Psoas muscle (tissue), 8 donors: ENCODE results near the gene MTCL1. TPM values are rescaled to one million over a fixed set of nuclear protein-coding genes. Genes with fewer than 3 reads are reported as not detected.

Source experiments
- ATAC-seq, 4 donors: fragments of 200-7000 bp; cut with Tn5 transposase; one replicate each; pipeline ENCODE4 v1.9.1; 2020; ENCODE audit warnings: moderate library complexity in 3 of 4, mild to moderate bottlenecking in 2 of 4
- DNase-seq, 2 donors: peaks; one replicate each; pipeline ENCODE4 v3.0.0-alpha.2; 2020
- H3K27ac ChIP-seq: fragments of 200-600 bp; one replicate; pipeline ENCODE4 v1.8.0; 2022
- H3K27me3 ChIP-seq, 3 donors: fragments of 200-600 bp in 1 of 3; one replicate each; pipeline versions ENCODE4 v1.6.1 to v1.8.0; 2013 to 2022; ENCODE audit warnings: low read length in 2 of 3, mild to moderate bottlenecking in 2 of 3, moderate library complexity in 1 of 3; ENCODE audit not compliant: insufficient read depth in 3 of 3
- H3K36me3 ChIP-seq, 2 donors: fragments of 200-600 bp in 1 of 2; one replicate each; pipeline versions ENCODE4 v1.6.1 to v1.8.0; 2013 to 2022; ENCODE audit warnings: low read depth in 1 of 2, mild to moderate bottlenecking in 1 of 2, moderate library complexity in 1 of 2; ENCODE audit not compliant: insufficient read depth in 1 of 2
- H3K4me1 ChIP-seq: fragments of 200-600 bp; one replicate; pipeline ENCODE4 v1.8.0; 2022
- H3K4me3 ChIP-seq: fragments of 200-600 bp; one replicate; pipeline ENCODE4 v1.8.0; 2022; ENCODE audit warnings: mild to moderate bottlenecking
- H3K9me3 ChIP-seq: fragments of 200-600 bp; one replicate; pipeline ENCODE4 v1.8.0; 2022
- WGBS, 3 donors: extraction: QIAGEN DNeasy Blood & Tissue Kit; methylation state at CpG; one replicate each; pipeline versions ENCODE4 v1.1.6 to v1.1.7; 2013; 5-methylcytosine and 5-hydroxymethylcytosine counted together
- intact Hi-C, 2 donors: fragments of 100-400 bp; cut with DNase I; formaldehyde crosslinking; loops; one replicate each; pipeline versions ENCODE4 v1.11.0 to v1.14.2; 2022
- polyA plus RNA-seq, 3 donors: library from polyadenylated mRNA; stranded (reverse); fragments of 200-250 nt; gene quantifications; one replicate each; pipeline ENCODE4 v1.2.3, GENCODE V29; 2013
- total RNA-seq, 4 donors: library from RNA; stranded (reverse); fragmentation: NEBNext Ultra II Directional in 2 of 4; extraction: Animal tissue kit (Norgen Biotek cat#: 25700) in 2 of 4; gene quantifications; one replicate each; pipeline versions ENCODE4 v1.2.1 to v1.2.4, GENCODE V29; 2021 to 2023
- TF ChIP-seq, protein P1 (sequence below): fragments of 200-600 bp; IDR thresholded peaks from one replicate; pipeline ENCODE4 v1.8.0; 2022; ENCODE audit warnings: antibody characterized with exemption
- donor health status: healthy with polysubstance abuse.
- donor health status: DM: no; HTN: no; CAD: no; lungs with moderate emphysema.
- donor health status: Bipolar disorder and iron deficiency.
- donor health status: healthy.
- donor health status: DM: yes; HTN: yes; CAD: no.
- donor health status: DM: no; HTN: no; CAD: no.
- donor health status: DM: no; HTN: no; CAD: no.
- donor health status: DM: yes; HTN: yes; CAD: no.

Gene MTCL1
- total and polyA plus RNA-seq, 7 donors: 1.3 to 5.3 (median 3.0) TPM

DNA sequence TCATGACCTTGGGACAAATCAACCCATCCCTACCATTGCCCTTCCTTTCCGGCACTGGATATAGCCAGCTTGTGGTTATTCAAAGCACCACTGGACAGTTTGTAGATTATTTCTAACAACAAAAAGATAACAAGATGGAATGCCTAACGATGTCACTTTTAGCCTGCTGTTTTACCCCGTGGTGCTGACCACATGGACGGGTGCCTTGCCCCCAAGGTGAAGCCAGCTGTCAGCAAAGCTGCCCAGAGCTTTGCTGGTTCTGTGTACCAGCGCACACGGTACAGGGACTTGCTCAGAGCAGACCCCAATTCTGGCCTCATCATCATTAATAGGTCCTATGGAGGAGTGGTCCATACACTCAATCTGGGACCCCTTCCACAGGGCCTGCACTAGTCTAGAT lies 118.2 kb downstream of the MTCL1 start:
- peaks cover 0 to 4% of the 10 kb centered on the region in 2 donors for H3K36me3 ChIP-seq
- no peaks in the 10 kb centered on the region for H3K4me1 ChIP-seq
- DNase-seq (no peak), ATAC-seq (no peak)
- TF ChIP-seq, protein P1, sequence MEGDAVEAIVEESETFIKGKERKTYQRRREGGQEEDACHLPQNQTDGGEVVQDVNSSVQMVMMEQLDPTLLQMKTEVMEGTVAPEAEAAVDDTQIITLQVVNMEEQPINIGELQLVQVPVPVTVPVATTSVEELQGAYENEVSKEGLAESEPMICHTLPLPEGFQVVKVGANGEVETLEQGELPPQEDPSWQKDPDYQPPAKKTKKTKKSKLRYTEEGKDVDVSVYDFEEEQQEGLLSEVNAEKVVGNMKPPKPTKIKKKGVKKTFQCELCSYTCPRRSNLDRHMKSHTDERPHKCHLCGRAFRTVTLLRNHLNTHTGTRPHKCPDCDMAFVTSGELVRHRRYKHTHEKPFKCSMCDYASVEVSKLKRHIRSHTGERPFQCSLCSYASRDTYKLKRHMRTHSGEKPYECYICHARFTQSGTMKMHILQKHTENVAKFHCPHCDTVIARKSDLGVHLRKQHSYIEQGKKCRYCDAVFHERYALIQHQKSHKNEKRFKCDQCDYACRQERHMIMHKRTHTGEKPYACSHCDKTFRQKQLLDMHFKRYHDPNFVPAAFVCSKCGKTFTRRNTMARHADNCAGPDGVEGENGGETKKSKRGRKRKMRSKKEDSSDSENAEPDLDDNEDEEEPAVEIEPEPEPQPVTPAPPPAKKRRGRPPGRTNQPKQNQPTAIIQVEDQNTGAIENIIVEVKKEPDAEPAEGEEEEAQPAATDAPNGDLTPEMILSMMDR: no peak
- H3K27ac ChIP-seq: no peak overlapping the region
- WGBS, 3 donors: 76 to 87% (median 85%) methylated on average over 6 of the region's 6 CpGs
- no peaks in the 10 kb centered on the region for H3K27me3 ChIP-seq
- no peaks in the 10 kb centered on the region for H3K9me3 ChIP-seq
- no peak overlapping the region for H3K4me3 ChIP-seq
- intact Hi-C loops: no loop called here

DNA sequence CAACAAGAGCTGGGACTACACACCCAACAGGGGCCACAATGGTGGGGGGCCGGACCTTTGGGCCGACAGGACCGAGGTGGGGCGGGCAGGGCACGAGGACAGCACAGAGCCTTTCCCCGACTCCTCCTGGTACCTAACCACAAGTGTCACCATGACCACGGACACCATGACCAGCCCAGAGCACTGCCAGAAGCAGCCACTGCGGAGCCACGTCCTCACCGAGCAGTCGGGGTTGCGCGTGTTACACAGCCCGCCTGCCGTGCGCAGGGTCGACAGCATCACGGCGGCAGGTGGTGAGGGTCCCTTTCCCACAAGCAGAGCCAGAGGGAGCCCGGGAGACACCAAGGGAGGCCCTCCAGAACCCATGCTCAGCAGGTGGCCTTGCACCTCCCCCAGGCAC lies 119.5 kb downstream of the MTCL1 start:
- Histone ChIP-seq H3K9me3 (no peaks in the 10 kb centered on the region), H3K27me3 (no peaks in the 10 kb centered on the region), H3K36me3 (peaks cover 0 to 4% of the 10 kb centered on the region in 2 donors), H3K4me1 (no peaks in the 10 kb centered on the region), H3K27ac (no peak overlapping the region), H3K4me3 (no peak overlapping the region)
- intact Hi-C loops: no loop called here
- ATAC-seq: no peak
- DNase-seq: no peak
- TF ChIP-seq, protein P1: no peak
- WGBS, 3 donors: 97 to 98% (median 97%) methylated on average over 19 to 20 of the region's 20 CpGs

DNA sequence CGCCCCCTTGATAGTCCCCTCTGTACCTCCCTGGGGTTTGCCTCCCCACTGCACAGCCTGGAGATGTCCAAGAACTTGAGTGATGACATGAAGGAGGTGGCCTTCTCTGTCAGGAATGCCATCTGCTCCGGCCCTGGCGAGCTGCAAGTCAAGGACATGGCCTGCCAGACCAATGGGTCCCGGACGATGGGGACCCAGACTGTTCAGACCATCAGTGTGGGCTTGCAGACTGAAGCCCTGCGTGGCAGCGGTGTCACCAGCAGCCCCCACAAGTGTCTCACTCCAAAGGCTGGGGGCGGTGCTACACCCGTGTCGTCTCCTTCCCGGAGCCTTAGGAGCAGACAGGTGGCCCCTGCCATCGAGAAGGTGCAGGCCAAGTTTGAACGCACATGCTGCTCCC lies 119.9 kb downstream of the MTCL1 start:
- H3K27ac ChIP-seq: no peak overlapping the region
- peaks cover 0 to 4% of the 10 kb centered on the region in 2 donors for H3K36me3 ChIP-seq
- H3K9me3 ChIP-seq: no peaks in the 10 kb centered on the region
- intact Hi-C loops: no loop called here
- TF ChIP-seq, protein P1: no peak
- H3K4me1 ChIP-seq: no peaks in the 10 kb centered on the region
- H3K27me3 ChIP-seq: no peaks in the 10 kb centered on the region
- DNase-seq: no peak
- no peak overlapping the region for H3K4me3 ChIP-seq
- WGBS, 3 donors: 97 to 99% (median 98%) methylated on average over 13 of the region's 13 CpGs
- ATAC-seq: no peak

DNA sequence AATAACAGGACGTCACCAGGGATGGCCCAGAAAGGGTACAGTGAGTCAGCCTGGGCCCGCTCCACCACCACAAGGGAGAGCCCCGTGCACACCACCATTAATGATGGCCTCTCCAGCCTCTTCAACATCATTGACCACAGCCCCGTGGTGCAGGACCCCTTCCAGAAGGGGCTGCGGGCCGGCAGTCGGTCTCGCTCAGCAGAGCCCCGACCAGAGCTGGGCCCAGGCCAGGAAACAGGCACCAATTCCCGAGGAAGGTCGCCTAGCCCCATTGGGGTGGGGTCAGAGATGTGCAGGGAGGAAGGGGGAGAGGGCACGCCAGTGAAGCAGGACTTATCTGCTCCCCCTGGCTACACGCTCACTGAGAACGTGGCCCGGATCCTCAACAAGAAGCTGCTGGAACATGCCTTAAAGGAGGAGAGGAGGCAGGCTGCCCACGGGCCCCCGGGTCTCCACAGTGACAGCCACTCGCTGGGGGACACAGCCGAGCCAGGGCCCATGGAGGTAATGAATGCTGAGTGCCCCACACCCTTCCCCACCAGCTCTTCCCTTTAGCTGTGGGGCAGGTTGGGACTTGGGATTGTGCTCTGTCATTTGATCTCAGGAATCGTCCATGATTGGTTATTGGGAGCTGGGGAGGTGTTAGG lies 120.5 kb downstream of the MTCL1 start:
- Histone ChIP-seq H3K4me3 (no peak overlapping the region), H3K4me1 (no peaks in the 10 kb centered on the region), H3K27me3 (no peaks in the 10 kb centered on the region), H3K9me3 (no peaks in the 10 kb centered on the region), H3K27ac (no peak overlapping the region), H3K36me3 (peaks cover 0 to 1% of the 10 kb centered on the region in 2 donors)
- TF ChIP-seq, protein P1: no peak
- intact Hi-C loops: no loop called here
- no peak for DNase-seq
- ATAC-seq: no peak
- WGBS, 3 donors: 88 to 93% (median 90%) methylated on average over 19 to 20 of the region's 20 CpGs

DNA sequence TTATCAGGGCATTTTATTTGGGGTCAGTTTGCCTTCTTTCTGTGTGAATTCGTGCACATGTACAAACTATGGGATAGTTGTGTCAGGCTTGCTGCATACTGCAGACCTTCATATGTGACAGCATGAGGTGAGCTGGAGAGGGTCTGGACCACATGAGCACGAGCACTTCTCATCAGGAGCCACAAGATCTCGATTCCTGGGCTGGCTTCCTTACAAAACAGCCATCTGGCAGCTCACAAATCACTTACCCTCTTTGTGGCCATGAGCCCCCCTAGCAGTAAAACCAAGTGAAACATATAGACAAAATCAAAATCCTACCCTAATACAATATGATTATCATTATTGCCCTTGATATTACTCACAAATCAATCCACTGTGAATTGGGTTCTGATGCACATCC lies 121.2 kb downstream of the MTCL1 start:
- intact Hi-C loops: no loop called here
- WGBS, 3 donors: 86 to 93% (median 92%) methylated on average over 3 of the region's 3 CpGs

More for the DNA sequence above, 121.2 kb downstream of the MTCL1 start:
- TF ChIP-seq, protein P1: no peak
- H3K27me3 ChIP-seq: no peaks in the 10 kb centered on the region
- no peaks in the 10 kb centered on the region for H3K36me3 ChIP-seq
- no peaks in the 10 kb centered on the region for H3K4me1 ChIP-seq
- H3K27ac ChIP-seq: no peak overlapping the region
- ATAC-seq: no peak
- H3K4me3 ChIP-seq: no peak overlapping the region
- DNase-seq: no peak
- no peaks in the 10 kb centered on the region for H3K9me3 ChIP-seq
